Nucleus accumbens (tissue), 56 donors: ENCODE data around the gene UNC79.

Experiments used
- DNase-seq, 56 donors: peaks; one replicate each; lab custom pipeline; 2025; lab: John Stamatoyannopoulos, UW

Gene UNC79

GRCh38 chr14:93742761-93743160 lies 312.0 kb downstream of the UNC79 start:
- DNase-seq = peak in 17 of 56 donors; percentile 15 to 47 (median 33)

GRCh38 chr14:93743270-93744060 lies 312.7 kb downstream of the UNC79 start:
- DNase-seq = peak in 5 of 56 donors; percentile 8 to 50 (median 33)

GRCh38 chr14:93744176-93744575 lies 313.4 kb downstream of the UNC79 start:
- DNase-seq = peak in 43 of 56 donors; percentile 18 to 84 (median 52)

- peak in 1 of 56 donors; percentile 42 for DNase-seq
Observed at GRCh38 chr14:93744876-93745275, 314.1 kb downstream of the UNC79 start.

GRCh38 chr14:93745603-93746273 lies 315.0 kb downstream of the UNC79 start:
- peak in 2 of 56 donors; percentile 22 to 23 for DNase-seq

- peak in 37 of 56 donors; percentile 11 to 76 (median 44) for DNase-seq
Observed at GRCh38 chr14:93747102-93747501, 316.4 kb downstream of the UNC79 start.

- DNase-seq = no peak
Observed at GRCh38 chr14:93747560-93747959, 316.8 kb downstream of the UNC79 start.

GRCh38 chr14:93748208-93749075 lies 317.7 kb downstream of the UNC79 start:
- peak in 5 of 56 donors; percentile 22 to 44 (median 34) for DNase-seq

- DNase-seq = peak in 1 of 56 donors; percentile 44
Observed at GRCh38 chr14:93749076-93749420, 318.3 kb downstream of the UNC79 start.

GRCh38 chr14:93751946-93752655 lies 321.4 kb downstream of the UNC79 start:
- DNase-seq = peak in 13 of 56 donors; percentile 14 to 64 (median 47)

GRCh38 chr14:93752980-93753561 lies 322.3 kb downstream of the UNC79 start:
- peak; percentile 21 to 97 (median 86) for DNase-seq

- DNase-seq = peak in 1 of 56 donors; percentile 61
Observed at GRCh38 chr14:93753647-93754046, 322.9 kb downstream of the UNC79 start.

GRCh38 chr14:93757206-93757605 lies 326.5 kb downstream of the UNC79 start:
- no peak for DNase-seq
